GM19240 (cell line): ENCODE results near the gene CASQ1.

Experiments
- DNase-seq: peaks from one replicate; pipeline ENCODE4 v3.0.0; 2011; ENCODE audit warnings: low spot score; ENCODE audit not compliant: insufficient read length

CASQ1 gene

GRCh38 chr1:160168609-160169369, 21.6 kb upstream of the CASQ1 start:
- DNase-seq, result no peak

GRCh38 chr1:160169553-160170399, 20.6 kb upstream of the CASQ1 start:
- DNase-seq, result peak; percentile 38

- no peak for DNase-seq
These were observed 19.0 kb upstream of the CASQ1 start for GRCh38 chr1:160171354-160171753.

- no peak for DNase-seq
These were observed 18.4 kb upstream of the CASQ1 start for GRCh38 chr1:160171980-160172379.

- DNase-seq, result no peak
These were observed 13.1 kb upstream of the CASQ1 start for GRCh38 chr1:160177231-160177630.

- no peak for DNase-seq
These were observed 12.7 kb upstream of the CASQ1 start for GRCh38 chr1:160177667-160178066.

- no peak for DNase-seq
These were observed 11.6 kb upstream of the CASQ1 start for GRCh38 chr1:160178731-160179130.

- DNase-seq, result no peak
These were observed 11.0 kb upstream of the CASQ1 start for GRCh38 chr1:160179336-160179735.

GRCh38 chr1:160186246-160186645, 4.1 kb upstream of the CASQ1 start:
- no peak for DNase-seq

- no peak for DNase-seq
These were observed 3.6 kb upstream of the CASQ1 start for GRCh38 chr1:160186729-160187128.

GRCh38 chr1:160187407-160187806, 3.0 kb upstream of the CASQ1 start:
- no peak for DNase-seq

- no peak for DNase-seq
These were observed 2.0 kb upstream of the CASQ1 start for GRCh38 chr1:160188341-160188740.

- DNase-seq, result no peak
These were observed 1.4 kb downstream of the CASQ1 start for GRCh38 chr1:160191756-160192155.

- no peak for DNase-seq
These were observed 1.9 kb downstream of the CASQ1 start for GRCh38 chr1:160192234-160192633.

GRCh38 chr1:160193091-160193819, 2.9 kb downstream of the CASQ1 start:
- DNase-seq, result peak; percentile 56

GRCh38 chr1:160193832-160194736, 3.7 kb downstream of the CASQ1 start:
- no peak for DNase-seq

GRCh38 chr1:160194737-160195059, 4.3 kb downstream of the CASQ1 start:
- DNase-seq, result no peak

GRCh38 chr1:160196143-160196542, 5.8 kb downstream of the CASQ1 start:
- no peak for DNase-seq

GRCh38 chr1:160197231-160197630, 6.9 kb downstream of the CASQ1 start:
- no peak for DNase-seq

- DNase-seq, result no peak
These were observed 10.4 kb downstream of the CASQ1 start for GRCh38 chr1:160200786-160201185.
